ENCODE measurements around the gene WDCP.
"Not testable (repeated sequence)": the region's sequence is repeated elsewhere in the genome, so short reads cannot be mapped to it uniquely, and the experiment has no call there.

WDCP gene

DNA sequence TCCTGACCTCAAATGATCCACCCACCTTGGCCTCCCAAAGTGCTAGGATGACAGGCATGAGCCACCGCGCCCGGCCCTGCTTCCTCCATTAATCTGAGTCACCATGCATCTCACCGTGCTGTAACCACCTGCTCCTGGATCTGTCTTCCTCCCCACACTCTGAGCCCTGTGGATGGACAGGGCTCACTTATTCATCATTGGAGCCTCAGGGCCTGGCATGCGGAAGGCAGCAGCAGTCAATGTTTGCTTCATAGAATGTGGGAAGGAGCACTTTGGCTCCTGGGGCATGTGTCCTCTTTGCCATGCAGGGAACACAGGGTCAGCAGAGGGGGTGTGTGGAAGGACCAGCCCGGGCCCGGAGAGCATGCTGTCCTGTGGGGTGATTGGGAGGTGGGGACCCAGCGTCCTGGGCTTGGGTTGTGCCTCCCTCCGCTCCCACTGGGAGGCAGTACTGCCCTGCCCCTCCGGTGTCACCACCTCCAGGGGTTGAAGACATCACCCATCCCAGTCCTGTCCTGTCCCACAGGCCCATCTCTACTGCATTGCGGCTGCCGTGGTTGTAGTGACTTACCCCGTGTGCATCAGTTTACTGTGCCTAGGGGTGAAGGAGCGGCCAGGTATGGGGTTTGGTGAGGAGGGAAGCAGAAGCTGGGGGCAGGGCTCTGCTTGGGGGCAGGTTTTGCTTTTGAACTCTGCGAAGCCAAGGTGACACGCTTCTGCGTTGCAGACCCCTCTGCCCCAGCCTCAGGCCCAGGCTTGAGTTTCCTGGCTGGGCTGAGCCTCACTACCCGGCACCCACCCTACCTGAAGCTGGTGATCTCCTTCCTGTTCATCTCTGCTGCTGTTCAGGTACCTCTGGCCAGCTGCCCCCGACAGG is 25.8 kb downstream of the WDCP start:
- DNase-seq: no peak

DNA sequence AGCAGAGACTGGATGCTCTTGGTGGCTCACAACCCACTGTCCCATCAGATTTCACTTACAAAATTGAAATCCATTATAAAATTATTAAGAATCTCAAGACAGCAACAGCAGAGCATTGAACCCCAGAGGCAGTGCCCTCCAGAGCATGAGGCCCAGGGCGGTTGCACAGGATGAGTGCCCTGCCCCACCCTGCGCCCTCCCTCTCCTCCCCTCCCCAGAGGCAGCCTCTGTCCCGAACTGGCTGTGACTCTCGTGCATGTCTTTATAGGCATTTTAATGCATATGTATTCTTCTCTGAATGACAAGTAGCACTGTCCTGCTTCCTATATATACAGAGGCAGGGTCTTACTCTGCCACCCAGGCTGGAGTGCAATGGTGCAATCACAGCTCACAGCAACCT is 26.9 kb downstream of the WDCP start:
- no peak for DNase-seq

DNA sequence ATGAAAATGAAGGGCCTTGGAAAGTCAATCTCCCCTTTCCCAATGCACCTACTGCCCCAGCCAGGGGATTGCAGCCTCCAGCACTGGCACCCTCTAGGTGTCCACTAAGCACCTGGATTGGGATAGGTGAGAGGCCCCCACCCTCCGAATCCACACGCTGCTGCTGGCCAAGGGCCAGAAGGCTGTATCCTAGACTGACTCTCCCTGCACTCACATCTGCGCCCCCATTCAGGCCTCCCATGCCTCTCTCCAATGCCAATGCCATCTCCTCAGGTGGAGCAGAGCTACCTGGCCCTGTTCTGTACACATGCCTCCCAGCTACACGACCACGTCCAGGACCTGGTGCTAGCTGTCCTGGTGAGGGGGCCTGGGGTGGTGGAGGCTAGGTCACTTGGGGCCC is 27.5 kb downstream of the WDCP start:
- DNase-seq: no peak

DNA sequence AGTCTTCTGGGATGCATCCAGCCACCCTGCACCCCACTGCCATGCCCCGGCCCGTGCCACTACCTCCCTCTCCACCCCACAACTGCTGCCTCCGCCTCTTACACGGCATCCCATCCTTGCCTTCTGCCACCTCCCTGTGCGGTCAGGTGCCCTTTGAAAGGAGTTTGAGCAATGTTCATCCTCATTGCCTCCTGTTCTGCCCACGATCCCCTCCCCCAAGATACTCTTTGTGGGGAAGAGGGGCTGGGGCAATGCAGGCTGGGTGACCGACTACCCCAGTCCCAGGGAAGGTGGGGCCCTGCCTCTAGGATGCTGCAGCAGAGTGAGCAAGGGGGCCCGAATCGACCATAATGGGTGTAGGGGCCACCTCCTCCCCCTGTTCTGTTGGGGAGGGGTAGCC is 28.9 kb downstream of the WDCP start:
- no peak for DNase-seq

DNA sequence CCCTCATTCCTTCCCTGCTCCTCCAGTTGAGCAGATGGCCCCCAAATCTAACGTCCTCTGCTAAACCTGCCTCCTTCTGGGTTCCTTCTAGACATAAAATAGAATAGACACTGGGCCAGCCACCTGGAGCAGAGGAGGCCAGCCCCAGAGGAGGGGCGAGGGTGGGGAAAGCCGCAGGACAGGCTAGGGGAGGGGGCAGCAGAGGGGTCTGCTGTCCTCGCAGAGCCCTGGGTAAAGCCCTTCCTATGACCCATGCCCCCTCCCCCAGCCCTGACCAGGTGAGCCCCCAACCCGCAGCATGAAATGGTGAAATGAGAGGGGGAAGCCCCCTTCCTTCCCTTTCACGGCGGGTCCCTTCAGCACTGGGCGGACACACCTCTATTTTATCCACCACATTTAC is 29.5 kb downstream of the WDCP start:
- no peak for DNase-seq

DNA sequence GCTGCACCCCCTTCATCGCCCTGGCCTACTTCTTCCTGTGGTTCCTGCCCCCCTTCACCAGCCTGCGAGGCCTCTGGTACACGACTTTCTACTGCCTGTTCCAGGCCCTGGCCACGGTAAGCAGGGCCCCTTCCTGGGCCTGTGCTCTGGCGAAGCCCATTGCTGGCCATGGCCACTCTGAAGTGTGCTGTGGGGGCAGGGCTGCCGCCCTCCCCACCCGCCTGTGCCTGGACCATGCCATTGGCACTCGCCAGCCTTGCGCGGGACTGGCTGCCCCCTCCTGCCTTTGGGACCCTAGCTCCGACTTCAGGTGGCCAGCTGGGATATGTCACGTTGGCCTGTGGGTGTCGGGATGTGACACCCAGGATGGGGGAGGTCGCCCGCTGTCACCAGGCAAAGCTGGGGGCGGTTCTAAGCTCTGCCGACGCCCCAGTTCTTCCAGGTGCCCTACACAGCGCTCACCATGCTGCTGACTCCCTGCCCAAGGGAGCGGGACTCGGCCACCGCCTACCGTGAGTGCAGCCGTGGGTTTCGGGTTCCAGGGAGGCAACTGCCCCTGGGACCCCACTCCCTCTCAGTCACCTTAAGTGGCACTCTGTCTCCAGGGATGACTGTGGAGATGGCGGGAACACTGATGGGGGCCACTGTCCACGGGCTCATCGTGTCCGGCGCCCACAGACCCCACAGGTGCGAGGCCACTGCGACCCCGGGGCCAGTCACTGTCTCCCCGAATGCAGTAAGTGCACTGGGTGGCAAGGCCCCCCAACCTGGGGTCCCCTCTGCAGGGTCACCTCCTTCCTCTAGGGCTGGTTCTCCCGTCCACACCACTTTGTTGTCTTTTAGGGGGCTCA is 30.1 kb downstream of the WDCP start:
- DNase-seq: no peak

DNA sequence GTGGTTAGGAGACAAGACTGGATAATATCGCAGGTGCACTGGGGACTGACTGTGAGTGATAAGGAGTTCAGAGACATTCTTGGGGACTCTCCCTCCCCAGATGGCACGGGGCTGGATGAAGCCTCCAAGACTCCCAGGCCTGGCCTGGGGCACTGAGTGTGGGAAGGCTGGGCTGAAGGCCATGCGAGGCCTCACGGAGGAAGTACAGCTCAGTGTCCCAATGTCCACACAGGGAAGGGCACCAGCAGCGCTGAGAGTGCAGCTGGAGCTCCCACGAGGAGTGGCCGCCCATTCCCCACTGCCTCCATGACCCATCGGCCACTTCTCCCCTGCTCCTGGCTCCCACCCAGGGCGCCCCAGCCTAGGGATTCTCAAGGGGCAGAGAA is 30.8 kb downstream of the WDCP start:
- DNase-seq: no peak

DNA sequence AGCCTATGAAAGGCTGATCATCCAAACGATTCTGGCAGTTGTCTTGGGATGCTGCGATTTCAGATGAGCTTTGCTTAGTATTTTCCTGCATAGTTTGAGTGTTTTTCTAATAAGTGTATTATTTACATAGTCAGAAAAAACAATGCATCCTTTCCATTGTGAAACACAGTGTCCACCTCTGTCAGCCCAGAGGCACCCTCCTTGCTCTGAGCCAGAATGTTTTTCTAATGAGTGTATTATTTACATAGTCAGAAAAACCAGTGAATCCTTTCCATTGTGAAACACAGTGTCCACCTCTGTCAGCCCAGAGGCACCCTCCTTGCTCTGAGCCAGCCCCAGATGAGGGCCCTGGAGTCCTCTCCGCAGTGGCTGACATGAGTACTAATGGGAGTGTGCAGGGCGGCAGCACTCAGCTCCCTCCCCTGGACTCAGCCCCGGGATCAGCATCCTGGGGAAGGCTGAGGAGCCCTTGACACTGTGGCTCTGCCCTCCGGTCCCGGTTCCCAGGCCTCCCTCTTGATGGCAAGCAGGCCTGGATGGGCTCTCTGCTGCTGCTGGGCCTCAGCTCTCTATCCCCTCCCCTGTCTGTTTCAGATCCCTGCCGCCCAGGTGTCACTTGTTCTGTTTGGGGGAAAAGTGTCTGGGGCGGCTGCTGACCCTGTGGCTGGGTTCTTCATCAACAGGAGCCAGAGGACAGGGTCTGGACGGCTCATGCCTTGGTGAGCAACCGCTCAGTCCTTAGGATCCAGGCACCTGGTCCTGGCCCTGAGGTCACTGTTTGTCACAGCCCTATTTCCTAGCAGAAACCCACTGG is 31.4 kb downstream of the WDCP start:
- no peak for DNase-seq

DNA sequence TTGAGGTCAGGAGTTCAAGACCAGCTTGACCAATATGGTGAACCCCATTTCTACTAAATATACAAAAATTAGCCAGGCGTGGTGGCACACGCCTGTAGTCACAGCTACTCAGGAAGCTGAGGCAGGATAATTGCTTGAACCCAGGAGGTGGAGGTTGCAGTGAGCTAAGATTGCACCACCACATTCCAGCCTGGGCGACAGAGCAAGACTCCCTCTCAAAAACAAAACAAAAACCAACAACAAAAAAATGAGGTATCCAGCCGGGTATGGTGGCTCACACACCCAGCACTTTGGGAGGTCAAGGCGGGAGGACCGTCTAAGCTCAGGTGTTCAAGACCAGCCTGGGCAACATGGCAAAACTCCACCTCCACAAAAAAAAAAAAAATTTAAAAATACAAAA is 32.3 kb downstream of the WDCP start:
- not testable (repeated sequence) for DNase-seq

DNA sequence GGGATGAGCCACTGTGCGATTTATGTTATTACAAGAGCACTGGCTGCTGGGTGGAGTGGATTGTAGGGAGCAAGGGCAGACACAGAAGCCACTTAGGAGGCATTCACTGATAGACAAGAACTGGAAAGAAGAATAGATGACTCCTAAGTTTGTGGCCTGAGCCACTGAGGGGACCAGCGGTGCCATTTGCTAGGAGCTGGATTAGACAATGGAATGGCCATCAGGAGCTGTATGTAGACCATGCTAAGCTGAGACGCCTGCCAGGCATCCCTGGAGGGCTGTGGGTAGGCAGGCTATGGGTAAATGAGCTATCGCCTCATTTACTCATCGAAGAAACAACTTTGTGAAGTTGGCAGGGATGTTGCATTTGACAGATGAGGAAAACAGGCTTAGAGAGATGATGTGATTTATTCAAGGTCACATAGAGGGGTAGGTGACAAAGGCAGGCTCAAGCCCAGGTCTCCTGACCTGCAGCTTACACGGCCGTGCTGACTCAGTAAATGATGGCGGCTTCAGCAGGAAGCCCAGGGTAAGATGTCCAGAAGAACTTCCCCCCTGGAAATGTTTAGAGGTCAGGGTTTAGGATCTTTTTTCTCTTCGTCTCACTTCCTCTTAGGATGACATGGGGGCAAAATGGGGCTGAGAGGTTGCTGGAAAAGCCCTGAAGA is 34.5 kb downstream of the WDCP start:
- no peak for DNase-seq

DNA sequence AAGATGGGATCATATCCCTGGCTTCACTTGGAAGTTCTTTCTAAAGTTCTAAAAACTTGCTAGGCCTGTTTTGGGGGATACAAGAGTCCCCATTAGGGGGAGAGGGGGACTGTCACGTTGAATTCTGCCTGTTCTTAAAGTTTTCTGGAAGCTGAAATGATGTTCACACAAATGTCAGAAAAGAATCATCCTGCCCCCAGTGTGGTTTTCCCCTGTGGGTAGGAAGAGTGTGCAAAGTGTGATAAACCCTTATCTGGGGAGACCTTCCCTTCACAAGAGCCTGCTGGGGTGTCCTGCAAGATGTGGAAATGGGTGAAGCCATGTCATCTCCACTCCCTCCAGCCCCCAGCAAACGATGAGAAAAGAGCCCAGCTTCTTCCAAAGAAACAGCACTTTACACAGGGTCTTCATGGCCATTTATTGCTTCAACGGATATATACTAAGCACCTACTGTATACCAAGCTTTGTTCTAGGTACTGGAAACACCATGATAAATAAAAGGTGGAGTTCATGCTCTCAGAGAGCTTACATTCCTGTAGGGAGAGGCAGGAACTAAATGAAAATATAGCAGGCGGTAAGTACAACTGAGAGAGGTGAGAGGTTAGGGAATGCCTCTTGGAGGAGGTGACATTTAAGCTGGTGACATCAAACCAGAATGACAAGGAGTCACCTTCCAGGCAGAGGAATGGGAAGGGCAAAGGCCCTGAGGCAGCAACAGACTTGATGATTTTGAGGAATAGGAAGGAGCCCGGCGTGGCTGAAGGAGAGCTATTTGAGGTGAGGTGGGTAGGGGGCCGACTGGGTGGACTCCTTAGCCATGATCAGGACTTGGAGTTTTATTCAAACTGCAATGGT is 35.7 kb downstream of the WDCP start:
- DNase-seq: no peak

DNA sequence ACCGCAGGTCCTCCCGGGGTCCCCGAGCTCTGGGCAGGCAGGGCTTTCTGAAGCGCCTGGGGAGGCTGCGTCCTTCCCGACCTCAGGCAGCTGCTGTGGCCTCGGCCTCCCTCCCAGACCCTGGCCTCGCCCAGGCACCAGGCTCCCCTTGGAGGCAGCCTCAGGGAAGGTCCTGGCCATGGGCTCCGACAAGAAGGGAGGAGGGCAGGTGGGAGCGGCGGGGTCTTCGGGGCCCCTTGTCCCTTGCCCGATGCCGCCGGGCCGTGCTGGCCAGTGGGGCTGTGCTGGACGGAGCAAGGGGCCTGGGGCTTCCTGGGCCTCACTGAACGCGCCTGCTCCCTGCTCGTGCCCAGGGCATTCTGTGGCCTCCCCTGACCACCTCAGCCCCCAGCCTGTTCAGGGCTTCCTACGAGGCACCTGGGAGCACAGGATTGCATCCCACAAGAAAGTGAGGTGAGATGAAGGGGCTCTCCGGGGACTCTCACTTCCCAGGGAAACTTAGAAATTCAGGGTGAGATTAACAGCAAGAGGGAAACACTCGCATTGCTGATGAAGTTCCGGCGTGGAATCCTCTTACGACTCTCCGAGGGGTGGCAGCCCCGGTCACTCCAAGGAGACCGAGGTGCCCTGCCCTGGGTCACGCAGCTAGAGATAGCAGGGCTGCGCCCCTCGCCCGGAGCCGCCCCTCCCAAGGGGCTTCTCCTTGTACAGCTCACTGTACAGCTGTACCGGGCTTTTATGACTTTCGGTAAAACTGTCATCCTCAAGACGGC is 36.5 kb downstream of the WDCP start:
- no peak for DNase-seq

DNA sequence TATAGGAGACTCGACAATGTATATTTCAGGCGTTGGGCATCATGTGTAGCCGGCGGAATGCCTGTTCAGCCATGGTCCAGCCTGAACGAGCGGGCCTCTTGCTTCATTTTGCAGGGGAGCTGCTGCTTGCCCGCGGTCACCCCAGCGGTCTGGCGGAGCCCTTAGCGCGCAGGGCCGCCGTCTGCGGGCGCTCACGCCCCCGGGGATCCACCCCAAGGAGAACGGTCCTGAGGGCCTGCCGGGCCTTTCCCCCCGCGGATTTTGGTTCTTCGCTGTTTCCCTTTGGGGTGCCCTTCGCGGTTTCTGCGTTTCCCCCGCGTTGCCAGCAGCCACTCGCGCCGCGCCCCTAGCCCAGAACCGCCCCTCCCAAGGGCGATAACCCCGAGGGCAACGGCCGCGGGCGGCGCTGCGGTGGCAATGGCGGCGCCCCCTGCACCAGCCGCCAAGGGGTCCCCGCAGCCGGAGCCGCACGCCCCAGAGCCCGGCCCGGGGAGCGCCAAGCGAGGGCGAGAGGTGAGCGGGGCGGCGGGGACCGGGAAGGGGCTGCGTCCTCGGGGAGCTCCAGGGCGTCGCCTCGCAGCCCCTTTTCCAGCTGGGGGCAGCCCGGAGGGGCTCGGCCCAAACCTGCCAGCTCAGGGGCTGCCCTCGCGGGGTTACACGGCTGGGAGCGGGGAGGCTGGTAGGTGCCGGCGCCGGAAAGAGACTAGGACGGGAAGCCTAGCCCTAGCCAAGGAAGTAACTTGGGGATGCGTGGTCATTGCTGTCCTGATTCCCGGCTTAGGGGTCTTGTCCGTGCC is 37.3 kb downstream of the WDCP start, which contains the start of gene MFSD2B:
TSS of gene MFSD2B (plus strand) at position 406 of the 797 bp plus-strand sequence. CDS start at position 418, 12 bp downstream.
- DNase-seq: no peak

DNA sequence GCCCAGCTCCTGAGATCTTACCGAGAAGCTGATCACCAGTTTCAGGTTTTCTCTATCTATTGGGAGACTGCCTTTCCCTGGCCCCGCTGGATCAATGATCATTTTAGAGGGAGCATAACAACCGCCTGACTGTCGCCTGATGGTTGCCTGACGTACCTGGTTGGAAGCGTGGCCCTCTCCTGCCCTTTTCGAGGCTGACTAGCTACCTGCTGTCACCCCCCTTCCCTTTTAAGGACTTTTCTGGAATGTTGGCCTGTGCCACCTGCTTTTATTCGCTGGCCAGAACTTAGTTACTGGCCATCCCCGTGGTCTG is 37.9 kb downstream of the WDCP start:
- DNase-seq: no peak

DNA sequence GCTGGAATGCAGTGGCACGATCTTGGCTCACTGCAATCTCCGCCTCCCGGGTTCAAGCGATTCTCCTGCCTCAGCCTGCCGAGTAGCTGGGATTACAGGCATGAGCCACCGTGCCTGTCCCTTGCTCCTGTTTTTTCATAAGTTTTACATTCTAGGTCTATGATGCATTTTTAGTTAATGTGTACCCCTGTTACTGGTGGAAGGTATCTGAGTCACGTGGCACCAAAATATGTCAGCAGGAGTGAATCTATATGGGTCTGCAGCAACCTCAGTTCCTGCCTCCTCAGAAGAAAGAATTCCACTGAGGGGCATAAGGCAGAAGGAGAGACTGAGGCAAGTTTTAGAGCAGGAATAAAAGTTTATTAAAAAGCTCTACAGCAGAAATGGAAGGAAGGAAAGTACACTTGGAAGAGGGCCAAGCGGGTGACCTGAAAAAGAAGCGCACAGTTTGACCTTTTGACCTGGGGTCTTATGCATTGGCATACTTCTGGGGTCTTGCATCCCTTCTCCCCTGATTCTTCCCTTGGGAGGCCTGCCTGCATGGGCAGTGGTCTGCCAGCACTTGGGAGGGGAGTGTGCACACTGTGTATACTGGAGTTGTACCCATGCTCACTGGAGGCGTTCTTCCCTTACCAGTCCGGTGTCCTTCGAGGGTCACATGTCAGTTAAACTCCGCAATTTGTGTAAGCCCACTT is 38.4 kb downstream of the WDCP start:
- no peak for DNase-seq

DNA sequence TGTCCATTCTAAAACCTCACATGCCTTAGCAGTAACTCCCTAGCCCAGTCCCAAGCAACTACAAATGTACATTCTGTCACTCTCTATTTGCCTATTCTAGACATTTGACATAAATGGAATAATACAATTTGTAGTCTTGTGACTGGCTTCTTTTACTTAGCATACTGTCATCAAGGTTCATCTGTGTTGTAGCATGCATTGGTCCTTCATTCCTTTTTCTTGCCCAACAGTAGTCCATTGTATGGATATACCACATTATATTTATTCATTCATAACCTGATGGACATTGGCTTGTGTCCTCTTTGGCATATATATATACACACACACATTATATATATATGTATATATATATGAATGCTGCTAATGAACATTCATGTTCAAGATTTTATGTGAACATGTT is 39.5 kb downstream of the WDCP start:
- DNase-seq: no peak

DNA sequence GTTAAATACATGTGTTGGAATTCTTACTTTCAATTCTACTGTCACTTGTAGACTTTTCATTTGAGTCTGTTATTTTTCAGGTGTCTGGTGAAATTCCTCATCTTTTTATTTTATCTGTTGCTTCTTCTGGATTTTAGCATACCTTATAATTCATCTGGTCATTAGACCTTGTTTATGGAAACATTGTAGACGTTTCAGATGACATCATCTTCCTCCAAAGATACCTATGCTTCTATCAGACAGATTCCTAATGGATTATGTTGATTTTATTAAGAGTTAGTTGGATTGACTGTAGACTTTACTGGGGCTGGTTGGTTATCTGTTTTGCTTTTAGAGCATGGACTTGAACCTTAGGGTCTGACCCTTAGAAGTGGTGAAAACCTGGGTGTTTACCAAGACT is 52.6 kb downstream of the WDCP start:
- DNase-seq: no peak

DNA sequence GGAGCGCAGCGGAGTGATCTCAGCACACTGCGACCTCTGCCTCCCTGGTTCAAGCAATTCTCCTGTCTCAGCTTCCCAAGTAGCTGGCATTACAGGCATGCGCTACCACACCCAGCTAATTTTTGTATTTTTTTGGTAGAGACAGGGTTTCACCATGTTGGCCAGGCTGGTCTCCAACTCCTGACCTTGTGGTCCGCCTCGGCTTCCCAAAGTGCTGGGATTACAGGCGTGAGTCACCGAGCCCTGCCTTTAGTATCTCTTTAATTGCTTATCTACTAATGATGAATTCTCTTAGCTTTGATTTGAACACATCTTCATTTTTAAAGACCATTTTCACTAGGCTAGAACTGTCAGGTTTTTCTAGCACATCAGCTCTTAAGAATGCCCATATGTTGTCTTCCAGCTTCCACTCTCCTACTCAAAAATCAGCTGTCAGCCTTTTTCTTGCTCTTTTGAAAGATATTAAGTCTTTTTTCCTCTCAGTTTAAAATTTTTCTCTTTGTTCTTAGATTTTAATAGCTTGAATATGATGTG is 53.4 kb downstream of the WDCP start:
- no peak for DNase-seq

DNA sequence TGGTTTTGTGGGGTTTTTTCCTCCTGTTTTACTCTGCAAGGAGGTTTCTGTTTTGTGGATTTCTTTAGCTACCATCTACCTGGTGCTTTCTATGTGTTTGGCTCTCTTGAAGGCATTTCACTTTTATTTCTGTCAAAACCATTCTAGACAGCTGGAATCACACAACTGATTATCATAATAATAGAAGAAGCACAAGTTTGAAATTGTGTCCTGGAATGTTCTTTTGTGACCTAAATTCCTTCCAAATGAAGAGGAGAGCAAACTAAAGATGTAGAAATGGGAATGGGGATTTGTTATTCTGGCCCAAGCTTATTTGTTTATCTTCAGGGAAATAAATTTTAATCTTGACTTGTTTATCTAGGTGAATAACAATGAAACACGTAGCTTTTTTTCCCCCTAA is 54.3 kb downstream of the WDCP start:
- DNase-seq: no peak

All from NCI-H2171 treated with DMSO at 0.1 percent for 48 hours (cell line).